Keratinocyte (primary cell): ENCODE data around the gene PIAS1. TPM values are rescaled to one million over a fixed set of nuclear protein-coding genes. Genes with fewer than 3 reads are reported as not detected.

Experiments used
- DNase-seq: peaks from one replicate; pipeline ENCODE4 v3.0.0-alpha.2; 2011; ENCODE audit warnings: low read depth, missing footprints, low spot score
- FAIRE-seq: peaks from 2 replicates; lab custom pipeline; 2011; peaks lifted over from hg19 to GRCh38; lab: Jason Lieb, UNC
- H2AFZ ChIP-seq: 2 replicates; pipeline ENCODE4 v1.6.0; 2012; ENCODE audit warnings: low read length, control low read depth, inconsistent platforms; ENCODE audit not compliant: control insufficient read depth
- H3K27ac ChIP-seq: 2 replicates; pipeline ENCODE4 v1.5.1; 2011; ENCODE audit warnings: low read length; ENCODE audit not compliant: control insufficient read depth, insufficient read depth
- H3K27me3 ChIP-seq: 3 replicates; pipeline ENCODE4 v1.6.0; 2011; ENCODE audit warnings: low read length; ENCODE audit not compliant: control insufficient read depth, insufficient read depth; ENCODE audit errors: extremely low read depth
- H3K36me3 ChIP-seq, 2 experiments: 2 replicates in 1 of 2; 3 replicates in 1 of 2; pipeline ENCODE4 v1.5.1; 2011; ENCODE audit warnings: low read length in 2 of 2, mild to moderate bottlenecking in 1 of 2; ENCODE audit not compliant: control insufficient read depth in 2 of 2, insufficient read depth in 2 of 2; ENCODE audit errors: extremely low read depth in 1 of 2
- H3K4me1 ChIP-seq: 3 replicates; pipeline ENCODE4 v1.5.1; 2011; ENCODE audit warnings: low read length; ENCODE audit not compliant: control insufficient read depth, insufficient read depth; ENCODE audit errors: extremely low read depth
- H3K4me2 ChIP-seq: 3 replicates; pipeline ENCODE4 v1.6.0; 2011; ENCODE audit warnings: low read depth, low read length; ENCODE audit not compliant: control insufficient read depth, insufficient read depth; ENCODE audit errors: extremely low read depth
- H3K4me3 ChIP-seq, 3 experiments: fragments of 200-600 bp in 1 of 3; sonication (generic) in 1 of 3; 2 replicates in 2 of 3; 3 replicates in 1 of 3; pipeline ENCODE4 v1.5.1; 2011 to 2016; ENCODE audit warnings: low read length in 3 of 3, mild to moderate bottlenecking in 3 of 3, control low read depth in 2 of 3, inconsistent platforms in 1 of 3, low read depth in 1 of 3, mixed read lengths in 1 of 3, mixed run types in 1 of 3, moderate library complexity in 1 of 3; ENCODE audit not compliant: control insufficient read depth in 2 of 3, insufficient read depth in 2 of 3; ENCODE audit errors: extremely low read depth in 1 of 3
- H3K79me2 ChIP-seq: 2 replicates; pipeline ENCODE4 v1.6.0; 2012; ENCODE audit warnings: low read length; ENCODE audit not compliant: control insufficient read depth, insufficient read depth
- H3K9ac ChIP-seq: 3 replicates; pipeline ENCODE4 v1.6.0; 2011; ENCODE audit warnings: low read length; ENCODE audit not compliant: control insufficient read depth, insufficient read depth; ENCODE audit errors: extremely low read depth
- H3K9me1 ChIP-seq: 3 replicates; pipeline ENCODE4 v1.6.0; 2011; ENCODE audit warnings: low read length; ENCODE audit not compliant: control insufficient read depth, insufficient read depth; ENCODE audit errors: extremely low read depth
- H3K9me3 ChIP-seq: 2 replicates; pipeline ENCODE4 v1.5.1; 2012; ENCODE audit warnings: low read depth, low read length; ENCODE audit not compliant: control insufficient read depth
- H4K20me1 ChIP-seq: 3 replicates; pipeline ENCODE4 v1.6.0; 2011; ENCODE audit warnings: low read length; ENCODE audit not compliant: control insufficient read depth, insufficient read depth; ENCODE audit errors: extremely low read depth
- EZH2 ChIP-seq: IDR thresholded peaks from one replicate; pipeline ENCODE4 v1.6.1; 2012; ENCODE audit warnings: inconsistent platforms, mild to moderate bottlenecking, low read length, moderate library complexity
- dilution Hi-C: fragments of 300-500 bp; cut with MboI; formaldehyde crosslinking; loops from one replicate; pipeline ENCODE4 v1.7.0; 2020; ENCODE audit warnings: low sequenced_read_pairs; ENCODE audit not compliant: extremely low pct_ligation_motif_present
- polyA plus RNA-seq, 5 experiments: library from polyadenylated mRNA; depleted of rRNA in 3 of 5; stranded (reverse) in 3 of 5; stranded (forward) in 1 of 5; unstranded in 1 of 5; fragments of >200 nt; gene quantifications; 1 replicate in 1 of 5; 2 replicates in 3 of 5; 3 replicates in 1 of 5; pipeline versions ENCODE4 v1.2.1 to v1.2.3, GENCODE V29; 2011 to 2012; ENCODE audit warnings: missing spikeins in 2 of 5, low read depth in 1 of 5, low replicate concordance in 1 of 5
- TF ChIP-seq, protein P1 (sequence below), 3 experiments: IDR thresholded peaks in 1 of 3; conservative IDR thresholded peaks in 1 of 3; optimal IDR thresholded peaks in 1 of 3; 2 replicates in 2 of 3; 3 replicates in 1 of 3; pipeline versions ENCODE3 to v1.5.1; 2011; ENCODE audit warnings: low read length in 3 of 3, mild to moderate bottlenecking in 3 of 3, moderate library complexity in 2 of 3, control low read depth in 1 of 3, inconsistent platforms in 1 of 3; ENCODE audit not compliant: insufficient read depth in 2 of 3; ENCODE audit errors: extremely low read depth in 1 of 3

Gene PIAS1
- polyA plus RNA-seq, 1 donor (not counting 4 experiments of a cell fraction or from before 2014, with no cell fraction given): 58.2 TPM

DNA sequence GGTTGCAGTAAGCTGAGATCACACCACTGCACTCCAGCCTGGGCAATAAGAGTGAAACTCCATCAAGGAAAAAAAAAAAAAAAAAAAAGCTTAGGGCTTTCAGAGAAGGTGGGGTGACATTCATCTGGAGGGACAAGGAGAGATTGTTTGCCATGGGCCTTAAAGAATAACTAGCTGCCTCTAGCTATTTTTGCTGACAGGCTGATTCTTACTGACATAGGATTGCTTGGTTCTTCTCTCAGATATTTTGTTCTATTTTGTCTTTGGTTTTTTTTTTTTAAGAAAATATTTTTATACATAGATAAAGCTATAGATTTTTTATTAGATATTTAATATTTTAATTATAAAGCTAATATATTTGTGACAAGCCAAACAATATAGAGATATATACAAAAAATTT lies 24.2 kb upstream of the PIAS1 start:
- no peak overlapping the region for H3K4me3 ChIP-seq
- DNase-seq: no peak
- no peaks in the 10 kb centered on the region for H3K9me3 ChIP-seq
- TF ChIP-seq EZH2: no peak
- TF ChIP-seq, protein P1, sequence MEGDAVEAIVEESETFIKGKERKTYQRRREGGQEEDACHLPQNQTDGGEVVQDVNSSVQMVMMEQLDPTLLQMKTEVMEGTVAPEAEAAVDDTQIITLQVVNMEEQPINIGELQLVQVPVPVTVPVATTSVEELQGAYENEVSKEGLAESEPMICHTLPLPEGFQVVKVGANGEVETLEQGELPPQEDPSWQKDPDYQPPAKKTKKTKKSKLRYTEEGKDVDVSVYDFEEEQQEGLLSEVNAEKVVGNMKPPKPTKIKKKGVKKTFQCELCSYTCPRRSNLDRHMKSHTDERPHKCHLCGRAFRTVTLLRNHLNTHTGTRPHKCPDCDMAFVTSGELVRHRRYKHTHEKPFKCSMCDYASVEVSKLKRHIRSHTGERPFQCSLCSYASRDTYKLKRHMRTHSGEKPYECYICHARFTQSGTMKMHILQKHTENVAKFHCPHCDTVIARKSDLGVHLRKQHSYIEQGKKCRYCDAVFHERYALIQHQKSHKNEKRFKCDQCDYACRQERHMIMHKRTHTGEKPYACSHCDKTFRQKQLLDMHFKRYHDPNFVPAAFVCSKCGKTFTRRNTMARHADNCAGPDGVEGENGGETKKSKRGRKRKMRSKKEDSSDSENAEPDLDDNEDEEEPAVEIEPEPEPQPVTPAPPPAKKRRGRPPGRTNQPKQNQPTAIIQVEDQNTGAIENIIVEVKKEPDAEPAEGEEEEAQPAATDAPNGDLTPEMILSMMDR (optimal IDR thresholded peaks at IDR 0.05 in 1 of 3, IDR thresholded peaks at IDR 0.05 in 1 of 3, conservative IDR thresholded peaks at IDR 0.05 in 1 of 3; ENCODE audit: extremely low read depth in 1 of 3, insufficient read depth in 2 of 3, low read length in 3 of 3): no peak
- no peak overlapping the region for H3K27ac ChIP-seq
- no peaks in the 10 kb centered on the region for H3K9me1 ChIP-seq
- H3K4me2 ChIP-seq: no peak overlapping the region
- no peaks in the 10 kb centered on the region for H4K20me1 ChIP-seq
- FAIRE-seq: no peak
- no peaks in the 10 kb centered on the region for H3K4me1 ChIP-seq
- H3K36me3 ChIP-seq: no peaks in the 10 kb centered on the region
- H3K27me3 ChIP-seq: no peaks in the 10 kb centered on the region
- H3K9ac ChIP-seq: no peak overlapping the region
- dilution Hi-C loops: loop anchor here (10.0 kb wide), 1 partner anchor 175 kb away; no protein-coding TSS in a partner anchor
- no peaks in the 10 kb centered on the region for H3K79me2 ChIP-seq
- no peak overlapping the region for H2AFZ ChIP-seq

DNA sequence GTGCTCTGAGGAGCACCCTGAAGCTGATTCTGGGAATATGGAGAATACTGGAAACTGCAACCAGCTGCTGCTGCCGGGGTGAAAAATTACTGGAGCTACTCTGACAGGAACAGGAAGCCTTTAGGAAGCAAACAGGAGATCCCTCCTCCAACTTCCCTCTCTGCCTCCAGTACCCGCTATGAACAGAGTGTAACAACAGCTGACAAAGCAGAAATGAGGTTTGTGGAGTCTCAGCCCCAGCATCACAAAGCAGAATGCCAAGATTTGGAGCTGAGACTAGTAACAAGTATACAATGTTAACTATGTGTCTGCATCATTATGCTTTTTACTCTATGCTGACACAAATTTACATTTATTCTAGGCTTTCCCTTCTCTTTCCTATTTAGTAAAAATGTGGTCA lies 22.7 kb upstream of the PIAS1 start:
- H3K9ac ChIP-seq: no peak overlapping the region
- H3K9me3 ChIP-seq: no peaks in the 10 kb centered on the region
- H3K36me3 ChIP-seq: no peaks in the 10 kb centered on the region
- no peak overlapping the region for H3K27ac ChIP-seq
- TF ChIP-seq, protein P1 (optimal IDR thresholded peaks at IDR 0.05 in 1 of 3, IDR thresholded peaks at IDR 0.05 in 1 of 3, conservative IDR thresholded peaks at IDR 0.05 in 1 of 3; ENCODE audit: extremely low read depth in 1 of 3, insufficient read depth in 2 of 3, low read length in 3 of 3): no peak
- no peak for TF ChIP-seq EZH2
- H3K27me3 ChIP-seq: no peaks in the 10 kb centered on the region
- FAIRE-seq (no peak), DNase-seq (no peak)
- H4K20me1 ChIP-seq: no peaks in the 10 kb centered on the region
- no peak overlapping the region for H3K4me2 ChIP-seq
- no peaks in the 10 kb centered on the region for H3K79me2 ChIP-seq
- no peaks in the 10 kb centered on the region for H3K4me1 ChIP-seq
- dilution Hi-C loops: loop anchor here (10.0 kb wide), 1 partner anchor 177 kb away; no protein-coding TSS in a partner anchor
- no peaks in the 10 kb centered on the region for H3K9me1 ChIP-seq
- H3K4me3 ChIP-seq: no peak overlapping the region
- no peak overlapping the region for H2AFZ ChIP-seq
